ENCODE results near the gene SH3GLB2. TPM values are rescaled to one million over a fixed set of nuclear protein-coding genes. Genes with fewer than 3 reads are reported as not detected.

SH3GLB2 gene
- total and polyA plus RNA-seq, 2 of the 8 experiments (the other 6 are each of a cell fraction or from before 2014, with no cell fraction given): 52.7 to 79.9 TPM

DNA sequence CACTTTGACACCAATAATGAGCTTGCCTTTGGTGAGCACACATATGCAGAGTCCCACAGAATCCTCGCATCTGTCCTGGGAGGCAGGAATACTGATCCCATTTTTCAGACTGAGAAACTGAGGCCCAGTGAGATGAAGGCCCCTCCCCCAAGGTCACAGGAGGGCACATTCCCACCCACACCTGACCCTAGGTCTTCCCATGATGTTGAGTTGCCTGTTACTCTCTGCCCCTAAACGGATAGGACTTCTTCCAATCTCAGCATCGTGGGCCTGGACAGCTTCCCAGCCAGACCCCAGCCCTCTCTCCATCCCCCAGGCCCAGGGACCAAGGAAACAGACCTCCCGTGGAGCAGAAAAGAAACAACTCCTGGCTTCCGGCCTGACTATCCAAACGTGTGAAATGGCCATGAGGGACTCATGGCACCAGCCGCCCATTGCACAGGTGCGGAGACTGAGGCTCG lies 877 bp downstream of the SH3GLB2 start:
- no peak overlapping the region for H2AFZ ChIP-seq (ENCODE audit: low read length)
- H3K36me3 ChIP-seq (ENCODE audit: control insufficient read depth in 2 of 4, insufficient read depth in 4 of 4, low read length in 3 of 4): no peaks in the 10 kb centered on the region
- H4K20me1 ChIP-seq (replicated peaks in 1 of 2; ENCODE audit: control insufficient read depth in 1 of 2, insufficient read depth in 2 of 2, low read length in 2 of 2): peaks cover 7 to 17% of the 10 kb centered on the region in 2 experiments
- CTCF ChIA-PET (ENCODE audit: partially characterized antibody): interaction anchor here (1.3 to 1.5 kb wide), 2 partner anchors 21 to 71 kb away, joined by 4 read pairs; no protein-coding TSS in a partner anchor
- peak overlapping the region; percentile 65 to 79 for H3K4me2 ChIP-seq (ENCODE audit: insufficient read depth in 1 of 2, low read depth in 2 of 2, low read length in 2 of 2)
- peak overlapping the region; percentile 72 for H3K4ac ChIP-seq (replicated peaks; ENCODE audit: insufficient read length, low read depth, low read length)
- peak overlapping the region; percentile 7 for H4K5ac ChIP-seq (ENCODE audit: insufficient read length, low read depth, low read length)
- no peak for DNase-seq (ENCODE audit: low read depth in 1 of 2, low spot score in 2 of 2)
- H3K79me1 ChIP-seq (ENCODE audit: low read depth, low read length): peaks cover 7% of the 10 kb centered on the region; the same call in 1 of the 2 replicates
- H2AK5ac ChIP-seq (ENCODE audit: low read depth, low read length): 0 out of 2 replicates have a peak overlapping the region, but pooled peaks have one; percentile 24
- H2BK120ac ChIP-seq (replicated peaks; ENCODE audit: low read depth, low read length): no peak overlapping the region
- 53% methylated on average over 9 of the region's 9 CpGs; no CpG with 5 or more reads in 1 of the 2 experiments for WGBS, 2 experiments (ENCODE audit: extremely low coverage in 1 of 2, insufficient coverage in 1 of 2, insufficient read length in 1 of 2, insufficient replicate concordance in 2 of 2, low coverage in 1 of 2, low lambda C conversion rate in 2 of 2, missing lambda C conversion rate in 1 of 2)
- peak overlapping the region; percentile 61 to 75 (median 65) for H3K4me3 ChIP-seq (ENCODE audit: extremely low read depth in 1 of 4, insufficient read depth in 2 of 4, low read depth in 3 of 4, low read length in 4 of 4)
- 0 out of 2 replicates have a peak overlapping the region, but pooled peaks have one; percentile 9 for H2BK12ac ChIP-seq (ENCODE audit: low read depth, low read length)
- peaks cover 2 to 35% of the 10 kb centered on the region in 2 experiments; a peak in 3 of 4 replicates for H3K79me2 ChIP-seq (ENCODE audit: control insufficient read depth in 1 of 2, insufficient read depth in 2 of 2, low read length in 2 of 2)
- no peak overlapping the region for H3K23ac ChIP-seq (ENCODE audit: insufficient read length)
- peak overlapping the region; percentile 60; the same call in 1 of the 2 replicates for H2BK5ac ChIP-seq (ENCODE audit: low read depth, low read length)
- H4K8ac ChIP-seq (ENCODE audit: extremely low read depth, insufficient read depth, low read length): peak overlapping the region; percentile 95
- H2BK20ac ChIP-seq (ENCODE audit: low read length): no peak overlapping the region
- no peak for FAIRE-seq
- H3K56ac ChIP-seq (replicated peaks; ENCODE audit: insufficient read length, low read depth, low read length): no peak overlapping the region
- H3K27ac ChIP-seq (ENCODE audit: low read depth, low read length): 0 out of 2 replicates have a peak overlapping the region, but pooled peaks have one; percentile 40
- peaks cover 0 to 18% (median 11%) of the 10 kb centered on the region in 4 experiments; a peak in 6 of 7 replicates for H3K4me1 ChIP-seq (replicated peaks in 1 of 4; ENCODE audit: control insufficient read depth in 3 of 4, insufficient read depth in 4 of 4, low read length in 3 of 4)
- no peak overlapping the region for H3K14ac ChIP-seq (ENCODE audit: insufficient read length)
- H2BK15ac ChIP-seq (ENCODE audit: low read length): no peak overlapping the region
- POLR2A ChIA-PET (ENCODE audit: partially characterized antibody): interaction anchor here (1.0 to 2.4 kb wide), 4 partner anchors 19 to 54 kb away, joined by 3 to 6 read pairs (median 4); partner anchors contain the start of gene DOLPP1
- peak overlapping the region in 3 of 4 experiments; percentile 39 to 62 (median 59); a peak in 4 of 7 replicates for H3K9ac ChIP-seq (replicated peaks in 1 of 4; ENCODE audit: extremely low read depth in 1 of 4, low read depth in 3 of 4, low read length in 3 of 4)
- no peaks in the 10 kb centered on the region for H3K9me3 ChIP-seq (ENCODE audit: insufficient read depth in 2 of 2, low read depth in 1 of 2, low read length in 1 of 2)
- H3K18ac ChIP-seq (ENCODE audit: extremely low read depth, low read length): no peak overlapping the region
- TF ChIP-seq KDM4A (IDR thresholded peaks at IDR 0.05; ENCODE audit: low read depth, low read length, severe bottlenecking) (no peak), HDAC2 (IDR thresholded peaks at IDR 0.05; ENCODE audit: borderline replicate concordance in 1 of 2, low read depth in 2 of 2, low read length in 2 of 2) (peak in 1 of 2 experiments; percentile 91; a peak in 1 of 4 replicates), TCF12 (IDR thresholded peaks at IDR 0.05; ENCODE audit: low read depth, low read length) (no peak), CBX5 (IDR thresholded peaks at IDR 0.05; ENCODE audit: low read depth, low read length) (no peak), ZNF274 (IDR thresholded peaks at IDR 0.05; ENCODE audit: borderline replicate concordance, extremely low read depth, low read length) (no peak), SRF (IDR thresholded peaks at IDR 0.05; ENCODE audit: low read depth, low read length) (no peak), YY1 (IDR thresholded peaks at IDR 0.05; ENCODE audit: low read depth, low read length) (no peak), KDM1A (IDR thresholded peaks at IDR 0.05; ENCODE audit: borderline replicate concordance, low read length) (peak; percentile 92), MAFK (IDR thresholded peaks at IDR 0.05; ENCODE audit: low read depth, low read length) (no peak), EGR1 (IDR thresholded peaks at IDR 0.05; ENCODE audit: borderline replicate concordance, low read depth, low read length) (no peak), EP300 (IDR thresholded peaks at IDR 0.05; ENCODE audit: borderline replicate concordance in 1 of 2, low read depth in 2 of 2, low read length in 2 of 2) (no peak), RNF2 (IDR thresholded peaks at IDR 0.05; ENCODE audit: borderline replicate concordance, low read depth, low read length, missing control alignments, poor library complexity, severe bottlenecking) (no peak)
- H3K23me2 ChIP-seq (ENCODE audit: low read depth, low read length): peaks cover 7% of the 10 kb centered on the region
- H4K91ac ChIP-seq (replicated peaks; ENCODE audit: insufficient read length, low read length): no peak overlapping the region
- no peaks in the 10 kb centered on the region for H3K27me3 ChIP-seq (replicated peaks in 1 of 4; ENCODE audit: control insufficient read depth in 3 of 4, extremely low read depth in 1 of 4, insufficient read depth in 3 of 4, low read length in 3 of 4)
